K562 (cell line): Measurements from ENCODE around the gene BHLHE40. TPM values are rescaled to one million over a fixed set of nuclear protein-coding genes. Genes with fewer than 3 reads are reported as not detected.

Source experiments
- BACH1 ChIP-seq: fragments of 200-800 bp; sonication (Bioruptor generic); IDR thresholded peaks from 2 replicates; pipeline ENCODE4 v1.6.1; 2016; ENCODE audit warnings: missing genetic modification characterization, missing compliant biosample characterization
- CAMTA2 ChIP-seq: fragments of 250-450 bp; sonication (Bioruptor Pico); conservative IDR thresholded peaks from 2 replicates; pipeline ENCODE4 v1.5.1; 2022
- CBX3 ChIP-seq, 2 experiments: IDR thresholded peaks; 1 replicate in 1 of 2; 2 replicates in 1 of 2; pipeline ENCODE4 v1.6.1; 2012; ENCODE audit warnings: inconsistent platforms in 2 of 2, low read length in 2 of 2, borderline replicate concordance in 1 of 2, control low read depth in 1 of 2
- ELK1 ChIP-seq: sonication (generic); formaldehyde crosslinking; IDR thresholded peaks from 2 replicates; pipeline ENCODE4 v1.8.1; 2022; ENCODE audit warnings: missing genetic modification reagents
- HNRNPUL1 ChIP-seq: fragments of 200-400 bp; formaldehyde crosslinking; IDR thresholded peaks from 2 replicates; pipeline ENCODE4 v1.6.1; 2017; ENCODE audit warnings: low read length
- MECOM ChIP-seq: fragments of 250-450 bp; sonication (Bioruptor Pico); IDR thresholded peaks from 2 replicates; pipeline ENCODE4 v1.8.0; 2022; ENCODE audit warnings: inconsistent platforms
- NELFE ChIP-seq: IDR thresholded peaks from 2 replicates; pipeline ENCODE4 v1.6.1; 2011; ENCODE audit warnings: mild to moderate bottlenecking; ENCODE audit not compliant: insufficient read depth, insufficient read length
- POLR3A ChIP-seq: IDR thresholded peaks from 2 replicates; pipeline ENCODE4 v1.6.1; 2011; ENCODE audit warnings: borderline replicate concordance, mild to moderate bottlenecking, moderate library complexity; ENCODE audit not compliant: insufficient read length, insufficient read depth; ENCODE audit errors: extremely low read depth
- SMARCC2 ChIP-seq: fragments of 450-650 bp; IDR thresholded peaks from 2 replicates; pipeline ENCODE4 v1.6.1; 2017; ENCODE audit warnings: antibody characterized with exemption, moderate library complexity, mild to moderate bottlenecking, low read depth
- TRIM28 ChIP-seq: fragments of 450-650 bp; IDR thresholded peaks from 2 replicates; pipeline ENCODE4 v1.6.1; 2017
- TSHZ1 ChIP-seq: fragments of 250-450 bp; sonication (Bioruptor Pico); IDR thresholded peaks from 2 replicates; pipeline ENCODE4 v1.4.0; 2020; ENCODE audit warnings: mild to moderate bottlenecking, moderate library complexity
- ZNF12 ChIP-seq: sonication (generic); formaldehyde crosslinking; IDR thresholded peaks from 2 replicates; pipeline ENCODE4 v1.4.0; 2020; ENCODE audit warnings: mild to moderate bottlenecking, missing genetic modification reagents
- ZNF174 ChIP-seq: fragments of 250-450 bp; sonication (Bioruptor Pico); IDR thresholded peaks from 2 replicates; pipeline ENCODE4 v1.4.0; 2020; ENCODE audit warnings: mild to moderate bottlenecking
- ZNF318 ChIP-seq, 2 experiments: fragments of 450-650 bp; IDR thresholded peaks; 2 replicates each; pipeline ENCODE4 v1.6.1; 2016; ENCODE audit warnings: mild to moderate bottlenecking in 2 of 2, borderline replicate concordance in 1 of 2, low read depth in 1 of 2, moderate library complexity in 1 of 2
- polyA plus RNA-seq, 8 experiments: library from polyadenylated mRNA; depleted of rRNA in 4 of 8; stranded (reverse) in 5 of 8; unstranded in 3 of 8; fragments of >200 nt; fragmentation: Nextera tagmentation in 2 of 8; fragmentation: Illumina TruSeq in 1 of 8; extraction: Ambion mirVana in 2 of 8; extraction: Trizol in 1 of 8; gene quantifications; 2 replicates each; pipeline versions ENCODE4 v1.2.1 to v1.2.3, GENCODE V29; 2011 to 2014; ENCODE audit warnings: inconsistent platforms in 1 of 8, missing spikeins in 1 of 8
- total RNA-seq, 7 experiments: library from RNA; depleted of rRNA in 6 of 7; stranded (reverse); fragments of >200 nt in 6 of 7; fragmentation: Illumina TruSeq in 2 of 7; extraction: Trizol in 2 of 7; gene quantifications; 2 replicates each; pipeline versions ENCODE4 v1.2.1 to v1.2.3, GENCODE V29; 2011 to 2021; ENCODE audit warnings: low replicate concordance in 1 of 7

Gene BHLHE40
- total and polyA plus RNA-seq, 9 of the 15 experiments (the other 6 are each of a cell fraction or from before 2014, with no cell fraction given), result 12.0 to 83.9 (median 31.4) TPM

GRCh38 chr3:5013021-5013906, 34.0 kb downstream of the BHLHE40 start (continued):
- TF ChIP-seq ZNF318 (IDR thresholded peaks at IDR 0.05; ENCODE audit: borderline replicate concordance in 1 of 2, low read depth in 1 of 2), result no peak
- no peak for TF ChIP-seq POLR3A
- no peak; the same call in 1 of the 2 replicates for TF ChIP-seq BACH1 (tag)
- no peak for TF ChIP-seq NELFE
- no peak for TF ChIP-seq ZNF12
- no peak for TF ChIP-seq TRIM28
- no peak for TF ChIP-seq HNRNPUL1
- no peak for TF ChIP-seq ZNF174 (CRISPR knock-in tag)
- TF ChIP-seq SMARCC2, result peak; percentile 63; the same call in 1 of the 2 replicates
- TF ChIP-seq CAMTA2 (CRISPR knock-in tag), result no peak
- 0 out of 2 replicates have a peak, but pooled peaks have one; percentile 50 for TF ChIP-seq MECOM (CRISPR knock-in tag)
- TF ChIP-seq CBX3 (IDR thresholded peaks at IDR 0.05; ENCODE audit: borderline replicate concordance in 1 of 2, low read length in 2 of 2), result no peak; a peak in 1 of 3 replicates
- TF ChIP-seq ELK1 (CRISPR knock-in tag), result no peak
- no peak for TF ChIP-seq TSHZ1 (CRISPR knock-in tag)
